D721Med (cell line): ENCODE results near the gene PIK3R5.

Experiments used
- DNase-seq: peaks from one replicate; pipeline ENCODE4 v3.0.0; 2011; ENCODE audit warnings: low spot score; ENCODE audit not compliant: insufficient read length
- FAIRE-seq: peaks from 2 replicates; lab custom pipeline; 2011; peaks lifted over from hg19 to GRCh38; lab: Jason Lieb, UNC
- TF ChIP-seq, protein P1 (sequence below): IDR thresholded peaks from 2 replicates; pipeline ENCODE4 v1.5.1; 2012; ENCODE audit warnings: mild to moderate bottlenecking, control low read depth; ENCODE audit not compliant: insufficient read depth; ENCODE audit errors: missing control alignments

PIK3R5 gene

DNA sequence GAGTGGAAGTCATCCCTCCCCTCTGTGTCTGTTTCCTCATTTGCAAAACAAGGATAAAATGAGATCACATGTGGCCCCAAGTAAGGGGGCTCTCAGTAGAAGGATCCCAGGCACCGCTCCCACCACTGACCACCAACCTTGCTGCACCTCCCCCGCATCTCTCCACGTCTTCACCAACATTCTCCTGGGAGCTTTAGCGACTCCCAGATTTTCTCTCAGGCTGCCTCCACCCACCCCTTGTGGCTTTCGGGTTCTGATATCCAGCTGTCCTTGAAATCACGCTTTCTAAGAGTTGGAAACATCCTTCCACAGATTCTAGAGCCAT is 39.4 kb upstream of the PIK3R5 start:
- no peak for DNase-seq
- TF ChIP-seq, protein P1, sequence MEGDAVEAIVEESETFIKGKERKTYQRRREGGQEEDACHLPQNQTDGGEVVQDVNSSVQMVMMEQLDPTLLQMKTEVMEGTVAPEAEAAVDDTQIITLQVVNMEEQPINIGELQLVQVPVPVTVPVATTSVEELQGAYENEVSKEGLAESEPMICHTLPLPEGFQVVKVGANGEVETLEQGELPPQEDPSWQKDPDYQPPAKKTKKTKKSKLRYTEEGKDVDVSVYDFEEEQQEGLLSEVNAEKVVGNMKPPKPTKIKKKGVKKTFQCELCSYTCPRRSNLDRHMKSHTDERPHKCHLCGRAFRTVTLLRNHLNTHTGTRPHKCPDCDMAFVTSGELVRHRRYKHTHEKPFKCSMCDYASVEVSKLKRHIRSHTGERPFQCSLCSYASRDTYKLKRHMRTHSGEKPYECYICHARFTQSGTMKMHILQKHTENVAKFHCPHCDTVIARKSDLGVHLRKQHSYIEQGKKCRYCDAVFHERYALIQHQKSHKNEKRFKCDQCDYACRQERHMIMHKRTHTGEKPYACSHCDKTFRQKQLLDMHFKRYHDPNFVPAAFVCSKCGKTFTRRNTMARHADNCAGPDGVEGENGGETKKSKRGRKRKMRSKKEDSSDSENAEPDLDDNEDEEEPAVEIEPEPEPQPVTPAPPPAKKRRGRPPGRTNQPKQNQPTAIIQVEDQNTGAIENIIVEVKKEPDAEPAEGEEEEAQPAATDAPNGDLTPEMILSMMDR, result no peak
- FAIRE-seq, result no peak

GRCh38 chr17:9004132-9004960 is 38.8 kb upstream of the PIK3R5 start:
- DNase-seq, result no peak
- TF ChIP-seq, protein P1, result no peak
- no peak for FAIRE-seq

DNA sequence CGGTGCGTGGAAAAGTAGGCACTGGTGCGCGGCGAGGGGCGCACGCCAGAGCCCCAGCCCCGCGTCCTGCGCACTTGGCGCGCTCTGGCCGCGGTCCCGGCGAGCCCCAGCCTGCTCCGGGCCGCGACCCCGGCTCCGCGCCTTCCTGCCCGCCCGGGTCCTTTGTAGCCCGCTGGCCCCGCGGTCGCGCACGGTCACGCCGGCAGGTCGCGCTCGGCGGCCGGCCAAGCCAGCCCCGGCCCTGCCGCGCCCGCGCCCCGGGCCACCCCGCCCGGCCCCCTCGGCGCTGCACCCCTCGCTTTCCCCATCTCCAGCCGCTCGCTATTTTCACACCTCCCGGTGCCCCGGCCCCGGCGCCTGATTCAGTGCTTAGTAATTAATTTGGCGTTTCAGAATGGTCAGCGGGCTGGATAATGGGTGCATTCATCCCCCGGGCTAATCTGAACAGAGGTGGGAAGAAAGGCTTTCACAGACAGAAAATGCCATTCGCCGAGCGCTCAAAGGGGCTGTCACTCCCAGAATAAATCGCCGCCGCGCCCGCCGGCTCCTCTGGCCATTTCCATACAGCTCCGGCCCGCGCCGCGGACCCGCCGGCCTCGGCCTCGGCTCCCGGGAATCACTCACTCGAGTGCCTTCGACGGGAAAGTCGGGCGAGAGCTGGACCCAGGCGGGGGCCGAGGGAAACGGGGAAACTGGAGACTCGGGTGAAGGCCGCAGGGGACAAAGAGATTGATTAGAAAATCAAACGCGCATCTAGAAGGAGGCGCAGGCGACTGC is 38.0 kb upstream of the PIK3R5 start:
- DNase-seq, result no peak
- no peak for FAIRE-seq
- TF ChIP-seq, protein P1, result no peak

- no peak for FAIRE-seq
- DNase-seq, result no peak
- TF ChIP-seq, protein P1, result no peak
Measured at GRCh38 chr17:9002606-9003354, 37.3 kb upstream of the PIK3R5 start.

GRCh38 chr17:9002227-9002605 is 36.7 kb upstream of the PIK3R5 start:
- TF ChIP-seq, protein P1, result no peak
- FAIRE-seq, result no peak
- DNase-seq, result no peak

GRCh38 chr17:9001559-9001958 is 36.1 kb upstream of the PIK3R5 start:
- FAIRE-seq (no peak), DNase-seq (no peak)
- TF ChIP-seq, protein P1, result no peak
